ENCODE measurements around the gene ANGPTL5.
"Not testable (repeated sequence)": the region's sequence is repeated elsewhere in the genome, so short reads cannot be mapped to it uniquely, and the experiment has no call there.

ANGPTL5 gene

DNA sequence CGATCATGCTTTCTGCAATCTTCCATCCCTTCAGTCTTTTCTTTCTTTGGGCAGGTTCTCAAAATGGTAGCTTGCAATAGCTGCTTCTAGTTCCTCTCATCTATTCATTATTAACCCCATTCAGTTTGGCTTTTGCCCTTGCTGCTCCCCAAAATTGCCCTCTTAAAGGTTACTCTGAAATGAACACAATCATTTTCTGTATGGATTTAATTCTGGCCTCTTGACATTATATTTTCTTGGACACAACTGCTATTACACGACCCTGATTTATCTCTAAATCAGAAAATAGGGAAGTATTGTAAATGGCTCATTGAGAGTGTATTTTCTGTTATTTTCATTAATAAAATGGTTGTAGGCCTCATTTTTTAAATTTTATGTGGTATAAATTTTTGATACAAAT is at the start of gene ANGPTL5:
Gene ANGPTL5, minus strand, starts transcription at position 101 of the 400 bp plus-strand sequence. CDS start 8,613 bp downstream, outside the sequence.
- DNase-seq, result no peak

- DNase-seq, result not testable (repeated sequence)
These were observed 47.9 kb upstream of the ANGPTL5 start for GRCh38 chr11:101964200-101964599.

GRCh38 chr11:101960231-101960630 is 43.9 kb upstream of the ANGPTL5 start:
- no peak for DNase-seq

GRCh38 chr11:101955701-101956100 is 39.4 kb upstream of the ANGPTL5 start:
- no peak for DNase-seq

DNA sequence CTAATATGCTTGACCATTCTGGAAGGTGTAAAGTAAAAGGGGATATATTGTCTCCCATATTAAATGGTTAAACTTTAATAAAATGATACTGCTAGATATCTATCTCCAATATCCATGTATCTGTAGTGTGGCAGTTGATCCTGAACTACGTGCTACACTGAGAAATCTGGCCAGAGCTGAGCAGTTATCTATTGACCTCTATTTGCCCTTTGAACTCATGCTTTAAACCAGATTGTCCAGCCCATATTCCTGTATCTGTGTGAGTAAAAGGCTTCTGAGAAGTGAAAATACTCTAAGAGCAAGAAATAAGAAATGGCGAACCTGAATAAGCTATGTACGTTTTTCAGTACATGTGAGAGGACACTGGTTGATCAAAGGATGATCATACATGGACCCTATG is 39.0 kb upstream of the ANGPTL5 start:
- no peak for DNase-seq

- DNase-seq, result no peak
These were observed 33.4 kb upstream of the ANGPTL5 start for GRCh38 chr11:101949680-101950220.

DNA sequence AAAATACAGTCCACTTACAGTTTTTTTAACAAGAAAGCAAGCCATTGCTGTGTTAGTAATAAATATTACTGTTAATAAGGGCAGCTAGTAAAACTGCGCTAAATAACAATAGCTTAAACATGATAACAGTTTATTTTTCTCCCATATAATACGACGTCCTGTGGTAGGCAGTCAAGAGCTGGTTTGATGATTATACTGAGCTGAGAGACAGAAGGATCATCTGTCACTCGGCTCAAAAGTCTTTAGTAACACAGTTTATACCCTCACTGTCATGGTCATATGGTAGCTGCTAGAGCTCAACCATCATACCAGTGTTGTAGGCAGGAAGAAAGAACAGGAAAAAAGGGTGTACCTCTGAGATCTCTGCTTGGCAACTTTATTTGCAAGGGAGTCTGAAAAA is 29.1 kb upstream of the ANGPTL5 start:
- no peak for DNase-seq

- no peak for DNase-seq
These were observed 28.6 kb upstream of the ANGPTL5 start for GRCh38 chr11:101944923-101945322.

DNA sequence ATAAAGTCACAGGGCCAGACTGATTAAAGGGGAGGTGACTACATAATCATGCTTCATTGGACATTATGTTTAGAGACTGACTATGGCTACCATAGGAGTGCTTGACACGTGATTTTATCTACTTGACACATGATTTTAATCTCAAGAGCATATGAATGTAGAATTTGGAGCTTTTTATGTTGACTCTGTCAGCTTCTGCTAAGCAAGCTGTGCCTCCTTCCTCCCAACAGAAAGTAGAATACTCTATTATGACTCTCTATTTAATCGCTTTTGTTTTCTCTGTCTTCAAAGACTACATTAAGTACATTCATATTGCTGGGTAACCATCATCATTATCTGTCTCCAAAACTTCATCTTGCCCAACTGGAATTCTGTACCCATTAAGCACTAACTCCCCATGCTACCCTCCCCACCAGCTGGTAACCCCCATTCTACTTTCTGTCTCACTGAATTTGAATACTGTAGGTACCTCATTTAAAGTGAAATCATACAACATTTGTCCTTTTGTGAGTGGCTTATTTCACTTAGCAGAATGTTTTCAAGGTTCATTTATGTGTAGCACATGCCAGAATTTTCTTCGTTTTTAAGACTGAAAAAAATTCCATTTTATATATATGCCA is 24.7 kb upstream of the ANGPTL5 start:
- DNase-seq, result no peak

GRCh38 chr11:101931692-101932091 is 15.4 kb upstream of the ANGPTL5 start:
- no peak for DNase-seq

GRCh38 chr11:101929294-101929915 is 13.1 kb upstream of the ANGPTL5 start:
- DNase-seq, result no peak

- no peak for DNase-seq
These were observed 7.2 kb upstream of the ANGPTL5 start for GRCh38 chr11:101923554-101923953.

- no peak for DNase-seq
These were observed 4.7 kb upstream of the ANGPTL5 start for GRCh38 chr11:101920992-101921391.

DNA sequence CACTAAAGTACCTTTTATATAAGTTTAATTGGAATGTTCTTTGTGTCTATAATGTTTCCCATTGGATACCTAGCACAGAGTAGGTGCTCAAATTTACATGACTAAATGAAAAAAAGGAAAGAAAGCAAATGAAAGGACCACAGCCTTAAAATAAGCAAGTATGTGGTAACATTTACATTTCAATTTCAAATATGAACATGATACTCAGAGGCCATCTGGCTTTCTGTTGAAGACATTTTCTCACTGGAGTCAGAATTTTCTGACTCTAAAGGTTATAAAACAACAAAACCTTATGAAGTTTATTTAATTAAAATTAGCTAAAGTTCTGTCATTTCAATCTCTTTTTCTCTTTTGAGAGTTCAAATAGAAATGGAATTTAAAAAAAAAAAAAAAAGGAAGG is 904 bp upstream of the ANGPTL5 start:
- DNase-seq, result no peak

- DNase-seq, result peak; percentile 42
These were observed 481 bp downstream of the ANGPTL5 start for GRCh38 chr11:101915791-101916291.

- DNase-seq, result peak; percentile 94
These were observed 1.4 kb downstream of the ANGPTL5 start, which contains the start of gene CEP126 for GRCh38 chr11:101914738-101915426. Gene CEP126 (plus strand): TSS chr11:101915010. CDS start chr11:101915285, 275 bp downstream.

GRCh38 chr11:101914341-101914737 is 2.0 kb downstream of the ANGPTL5 start:
- no peak for DNase-seq

GRCh38 chr11:101913656-101914055 is 2.7 kb downstream of the ANGPTL5 start:
- DNase-seq, result no peak

GRCh38 chr11:101912823-101913284 is 3.5 kb downstream of the ANGPTL5 start:
- DNase-seq, result no peak

- DNase-seq, result no peak
These were observed 7.2 kb downstream of the ANGPTL5 start for GRCh38 chr11:101909087-101909486.

DNA sequence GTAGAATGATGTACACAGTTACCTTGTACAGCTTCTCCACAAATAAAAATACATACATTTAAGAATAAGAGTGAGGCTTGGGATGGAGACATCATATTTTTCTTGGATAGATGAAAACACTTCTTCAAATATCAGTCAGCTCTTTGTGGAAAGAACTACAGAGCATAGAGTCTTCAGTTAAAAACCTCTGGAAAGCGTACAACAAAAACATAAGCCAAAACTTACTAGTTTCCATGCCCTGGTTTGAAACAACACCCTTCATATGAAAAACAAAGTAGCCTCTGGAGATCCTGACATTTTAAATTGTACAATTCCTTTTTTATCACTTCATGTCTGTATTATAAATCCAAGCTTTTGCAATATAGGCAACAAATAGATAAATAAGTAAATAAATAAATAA is 8.5 kb downstream of the ANGPTL5 start:
- no peak for DNase-seq

DNA sequence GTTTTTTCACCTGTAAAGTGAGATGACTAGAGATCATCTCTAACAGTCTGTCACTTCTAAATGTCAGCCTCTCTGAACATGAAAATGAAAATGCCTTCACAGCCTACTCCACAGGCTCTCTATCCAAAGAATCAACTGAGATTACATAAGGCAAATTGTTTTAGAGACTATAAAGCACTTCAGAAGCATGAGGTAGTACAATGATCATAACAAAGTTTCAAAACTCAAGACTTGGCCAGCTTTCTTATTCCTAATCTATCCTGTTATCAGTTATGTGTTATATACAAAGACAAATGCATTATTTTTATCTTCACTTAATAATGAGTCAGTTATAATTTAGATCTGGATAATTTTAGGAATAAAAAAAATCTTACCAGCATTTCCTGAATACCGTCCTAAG is 21.8 kb downstream of the ANGPTL5 start:
- DNase-seq, result no peak

DNA sequence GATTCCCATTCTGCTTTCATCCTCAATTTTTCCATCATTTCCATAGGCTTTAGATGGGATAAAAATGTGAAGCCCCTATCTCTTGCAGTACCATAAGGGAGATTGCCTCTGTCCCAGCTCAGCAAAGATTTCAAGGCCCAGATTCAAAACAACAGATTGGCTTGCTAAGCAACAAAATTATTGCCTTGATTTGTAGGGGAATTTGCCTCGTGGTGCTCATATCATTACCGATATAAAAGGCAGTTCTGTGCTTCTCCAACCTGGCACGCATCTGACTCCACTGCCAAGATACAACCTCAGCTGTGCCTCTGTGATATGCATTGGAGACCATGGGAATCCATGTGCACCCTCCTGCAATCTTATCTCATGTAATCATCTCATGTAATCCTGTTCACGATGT is 26.6 kb downstream of the ANGPTL5 start:
- DNase-seq, result no peak

GRCh38 chr11:101885631-101886030 is 30.7 kb downstream of the ANGPTL5 start:
- DNase-seq, result no peak

All from CD4-positive, alpha-beta T cell treated with Interleukin-15 for 1 hour (primary cell).